ENCODE data around the gene SRRM2. TPM values are rescaled to one million over a fixed set of nuclear protein-coding genes. Genes with fewer than 3 reads are reported as not detected.
A peak's percentile ranks its signal among the peaks of the same experiment; 100 is the strongest.

Gene SRRM2
- total RNA-seq, 1 donor from 2014 or later, result 251 TPM

- no peaks in the 10 kb centered on the region for H3K27me3 ChIP-seq (ENCODE audit: low read depth)
- H3K9me3 ChIP-seq (replicated peaks), result no peaks in the 10 kb centered on the region
- no peak overlapping the region for H3K4me3 ChIP-seq
- DNase-seq, result no peak
- no peak overlapping the region for H3K27ac ChIP-seq (replicated peaks)
- H3K4me1 ChIP-seq, result peaks cover 48% of the 10 kb centered on the region
- intact Hi-C loops (cut with micrococcal nuclease), result no loop called here
- peaks cover 100% of the 10 kb centered on the region for H3K36me3 ChIP-seq
- TF ChIP-seq CTCF (IDR thresholded peaks at IDR 0.05; ENCODE audit: borderline replicate concordance), result no peak
These were observed 14.8 kb downstream of the SRRM2 start for GRCh38 chr16:2767140-2767731.

- Histone ChIP-seq H3K27ac (replicated peaks) (peak overlapping the region; percentile 38), H3K4me3 (no peak overlapping the region), H3K9me3 (replicated peaks) (no peaks in the 10 kb centered on the region), H3K36me3 (peaks cover 100% of the 10 kb centered on the region), H3K27me3 (ENCODE audit: low read depth) (no peaks in the 10 kb centered on the region), H3K4me1 (peaks cover 48% of the 10 kb centered on the region)
- TF ChIP-seq CTCF (IDR thresholded peaks at IDR 0.05; ENCODE audit: borderline replicate concordance), result no peak
- intact Hi-C loops (cut with micrococcal nuclease), result no loop called here
- DNase-seq, result no peak
These were observed 15.5 kb downstream of the SRRM2 start for GRCh38 chr16:2767891-2768290.

- DNase-seq, result no peak
- H3K4me1 ChIP-seq, result peaks cover 48% of the 10 kb centered on the region
- H3K27me3 ChIP-seq (ENCODE audit: low read depth), result no peaks in the 10 kb centered on the region
- intact Hi-C loops (cut with micrococcal nuclease), result no loop called here
- H3K27ac ChIP-seq (replicated peaks), result peak overlapping the region; percentile 38
- no peaks in the 10 kb centered on the region for H3K9me3 ChIP-seq (replicated peaks)
- H3K4me3 ChIP-seq, result no peak overlapping the region
- TF ChIP-seq CTCF (IDR thresholded peaks at IDR 0.05; ENCODE audit: borderline replicate concordance), result no peak
- H3K36me3 ChIP-seq, result peaks cover 99% of the 10 kb centered on the region
These were observed 16.1 kb downstream of the SRRM2 start for GRCh38 chr16:2768403-2769089.

- no peak for TF ChIP-seq CTCF (IDR thresholded peaks at IDR 0.05; ENCODE audit: borderline replicate concordance)
- intact Hi-C loops (cut with micrococcal nuclease), result no loop called here
- DNase-seq, result no peak
- peaks cover 98% of the 10 kb centered on the region for H3K36me3 ChIP-seq
- H3K27ac ChIP-seq (replicated peaks), result peak overlapping the region; percentile 38
- H3K4me3 ChIP-seq, result no peak overlapping the region
- no peaks in the 10 kb centered on the region for H3K27me3 ChIP-seq (ENCODE audit: low read depth)
- peaks cover 50% of the 10 kb centered on the region for H3K4me1 ChIP-seq
- no peaks in the 10 kb centered on the region for H3K9me3 ChIP-seq (replicated peaks)
These were observed 16.7 kb downstream of the SRRM2 start for GRCh38 chr16:2769100-2769529.

- intact Hi-C loops (cut with micrococcal nuclease), result no loop called here
- H3K36me3 ChIP-seq, result peaks cover 98% of the 10 kb centered on the region
- H3K4me1 ChIP-seq, result peaks cover 54% of the 10 kb centered on the region
- TF ChIP-seq CTCF (IDR thresholded peaks at IDR 0.05; ENCODE audit: borderline replicate concordance), result no peak
- no peaks in the 10 kb centered on the region for H3K9me3 ChIP-seq (replicated peaks)
- H3K27me3 ChIP-seq (ENCODE audit: low read depth), result no peaks in the 10 kb centered on the region
- peak overlapping the region; percentile 38 for H3K27ac ChIP-seq (replicated peaks)
- no peak overlapping the region for H3K4me3 ChIP-seq
- DNase-seq, result no peak
These were observed 17.2 kb downstream of the SRRM2 start for GRCh38 chr16:2769675-2770056.
